ENCODE results near the gene TUBGCP3. TPM values are rescaled to one million over a fixed set of nuclear protein-coding genes. Genes with fewer than 3 reads are reported as not detected.

TUBGCP3 gene
- total RNA-seq, 1 experiment from 2014 or later = 51.4 TPM

GRCh38 chr13:112450118-112450903 is 137.6 kb downstream of the TUBGCP3 start:
- H4K20me1 ChIP-seq (ENCODE audit: insufficient read depth) = no peaks in the 10 kb centered on the region
- no peak overlapping the region for H3K9ac ChIP-seq (ENCODE audit: low read length)
- DNase-seq (ENCODE audit: low read depth, low spot score) (no peak), ATAC-seq (no peak)
- no peak overlapping the region for H2AFZ ChIP-seq (ENCODE audit: low read depth, low read length, poor library complexity, severe bottlenecking)
- H3K27ac ChIP-seq (ENCODE audit: low read depth, low read length) = no peak overlapping the region
- no peaks in the 10 kb centered on the region for H3K9me2 ChIP-seq (ENCODE audit: insufficient read depth)
- ChIA-PET POLR2A (no interaction called here), CTCF (no interaction called here), RAD21 (ENCODE audit: low non-redundant PET in 1 of 2, low total read pairs in 2 of 2, uncharacterized antibody in 2 of 2, unreplicated experiment in 2 of 2) (no interaction called here)
- intact Hi-C loops (cut with micrococcal nuclease) = no loop called here
- H3K4me1 ChIP-seq (ENCODE audit: control insufficient read depth in 1 of 2, insufficient read depth in 2 of 2, low read length in 2 of 2) = no peaks in the 10 kb centered on the region
- BruUV-seq (replicated peaks) = no TSS peak
- H3K27me3 ChIP-seq (ENCODE audit: insufficient read depth, low read length) = no peaks in the 10 kb centered on the region
- H3K36me3 ChIP-seq (ENCODE audit: control insufficient read depth in 1 of 2, insufficient read depth in 2 of 2, low read length in 2 of 2) = no peaks in the 10 kb centered on the region
- TF ChIP-seq YY1 (IDR thresholded peaks at IDR 0.05; ENCODE audit: extremely low read depth, insufficient replicate concordance, low read depth, low read length) (no peak), CEBPB (IDR thresholded peaks at IDR 0.05; ENCODE audit: low read depth) (no peak), EZH2phosphoT487 (IDR thresholded peaks at IDR 0.05; ENCODE audit: borderline replicate concordance) (no peak), RAD21 (IDR thresholded peaks at IDR 0.05; ENCODE audit: low read depth) (no peak), EGR1 (IDR thresholded peaks at IDR 0.05; ENCODE audit: low read depth) (no peak), POLR2A (IDR thresholded peaks at IDR 0.05; ENCODE audit: borderline replicate concordance, extremely low read depth, insufficient read depth, insufficient read length) (no peak), FOSL1 (IDR thresholded peaks at IDR 0.05; ENCODE audit: low read depth) (no peak), CBX3 (IDR thresholded peaks at IDR 0.05; ENCODE audit: low read depth) (no peak)
- H3K79me2 ChIP-seq (ENCODE audit: insufficient read depth, low read length) = no peaks in the 10 kb centered on the region
- H3K4me2 ChIP-seq (ENCODE audit: low read length) = no peak overlapping the region
- no peak overlapping the region for H3K4me3 ChIP-seq (replicated peaks in 1 of 2; ENCODE audit: low read depth in 1 of 2, low read length in 2 of 2)
- H3K9me3 ChIP-seq (ENCODE audit: control insufficient read depth in 1 of 2, insufficient read depth in 1 of 2, low read depth in 1 of 2, low read length in 2 of 2) = no peaks in the 10 kb centered on the region

GRCh38 chr13:112449545-112449930 is 138.4 kb downstream of the TUBGCP3 start:
- intact Hi-C loops (cut with micrococcal nuclease) = loop anchor here (10.0 kb wide), 1 partner anchor 915 kb away; no protein-coding TSS in a partner anchor
- no peak overlapping the region for H3K9ac ChIP-seq (ENCODE audit: low read length)
- no peaks in the 10 kb centered on the region for H3K9me3 ChIP-seq (ENCODE audit: control insufficient read depth in 1 of 2, insufficient read depth in 1 of 2, low read depth in 1 of 2, low read length in 2 of 2)
- no peaks in the 10 kb centered on the region for H3K27me3 ChIP-seq (ENCODE audit: insufficient read depth, low read length)
- H3K36me3 ChIP-seq (ENCODE audit: control insufficient read depth in 1 of 2, insufficient read depth in 2 of 2, low read length in 2 of 2) = no peaks in the 10 kb centered on the region
- BruUV-seq (replicated peaks) = no TSS peak
- ChIA-PET CTCF (no interaction called here), POLR2A (no interaction called here), RAD21 (ENCODE audit: low non-redundant PET in 1 of 2, low total read pairs in 2 of 2, uncharacterized antibody in 2 of 2, unreplicated experiment in 2 of 2) (no interaction called here)
- H3K9me2 ChIP-seq (ENCODE audit: insufficient read depth) = no peaks in the 10 kb centered on the region
- H3K27ac ChIP-seq (ENCODE audit: low read depth, low read length) = no peak overlapping the region
- H2AFZ ChIP-seq (ENCODE audit: low read depth, low read length, poor library complexity, severe bottlenecking) = no peak overlapping the region
- H3K4me1 ChIP-seq (ENCODE audit: control insufficient read depth in 1 of 2, insufficient read depth in 2 of 2, low read length in 2 of 2) = no peaks in the 10 kb centered on the region
- H4K20me1 ChIP-seq (ENCODE audit: insufficient read depth) = no peaks in the 10 kb centered on the region
- no peak overlapping the region for H3K4me3 ChIP-seq (replicated peaks in 1 of 2; ENCODE audit: low read depth in 1 of 2, low read length in 2 of 2)
- no peak overlapping the region for H3K4me2 ChIP-seq (ENCODE audit: low read length)
- ATAC-seq (no peak), DNase-seq (ENCODE audit: low read depth, low spot score) (no peak)
- no peaks in the 10 kb centered on the region for H3K79me2 ChIP-seq (ENCODE audit: insufficient read depth, low read length)
- no peak for TF ChIP-seq REST (IDR thresholded peaks at IDR 0.05; ENCODE audit: low read depth)
- TF ChIP-seq POLR2AphosphoS5 (IDR thresholded peaks at IDR 0.05; ENCODE audit: low read depth, low read length) = no peak
- no peak for TF ChIP-seq POLR2A (IDR thresholded peaks at IDR 0.05; ENCODE audit: borderline replicate concordance, extremely low read depth, insufficient read depth, insufficient read length)
- no peak for TF ChIP-seq EZH2phosphoT487 (IDR thresholded peaks at IDR 0.05; ENCODE audit: borderline replicate concordance)
- TF ChIP-seq MAX (IDR thresholded peaks at IDR 0.05) = no peak
- TF ChIP-seq ZBTB33 (IDR thresholded peaks at IDR 0.05; ENCODE audit: extremely low read depth, insufficient replicate concordance, low read length) = no peak
- TF ChIP-seq JUND (IDR thresholded peaks at IDR 0.05) = no peak
- TF ChIP-seq TCF7L2 (IDR thresholded peaks at IDR 0.05; ENCODE audit: borderline replicate concordance, extremely low read depth, insufficient read depth, insufficient read length) = no peak
- TF ChIP-seq ZNF274 (IDR thresholded peaks at IDR 0.05; ENCODE audit: low read depth, low read length) = no peak

Measured in HCT116 (cell line).